ENCODE data around the gene CYP2F1. TPM values are rescaled to one million over a fixed set of nuclear protein-coding genes. Genes with fewer than 3 reads are reported as not detected.
A peak's percentile ranks its signal among the peaks of the same experiment; 100 is the strongest.

CYP2F1 gene
- polyA plus RNA-seq, 2 of the 4 experiments (the other 2 are of a cell fraction), result not detected

GRCh38 chr19:41089959-41090358, 24.3 kb upstream of the CYP2F1 start:
- CTCF ChIA-PET, result interaction anchor here (0.6 to 1.7 kb wide), 3 partner anchors 134 to 263 kb away, joined by 3 to 4 read pairs (median 3); no protein-coding TSS in a partner anchor
- POLR2A ChIA-PET, result interaction anchor here (0.7 kb wide), 1 partner anchor 393 kb away, joined by 6 read pairs; no protein-coding TSS in a partner anchor

GRCh38 chr19:41095703-41096102, 18.5 kb upstream of the CYP2F1 start:
- DNase-seq (ENCODE audit: low read depth in 1 of 2, low spot score in 1 of 2), result no peak
- no peaks in the 10 kb centered on the region for H3K4me1 ChIP-seq
- H3K27ac ChIP-seq, result no peak overlapping the region
- no peak overlapping the region for H3K4me2 ChIP-seq
- ChIA-PET CTCF (interaction anchor here (0.8 to 1.9 kb wide), 5 partner anchors 13 to 109 kb away, joined by 3 to 5 read pairs (median 4); no protein-coding TSS in a partner anchor), POLR2A (no interaction called here)
- no peak overlapping the region for H3K4me3 ChIP-seq
- H3K9me3 ChIP-seq, result peaks cover 38% of the 10 kb centered on the region
- ATAC-seq, result no peak; a peak in 1 of 6 replicates
- WGBS (ENCODE audit: missing lambda C conversion rate), result 73% methylated on average over 12 of the region's 15 CpGs
- no peak for FAIRE-seq
- TF ChIP-seq HMGXB4 (CRISPR knock-in tag; IDR thresholded peaks at IDR 0.05; ENCODE audit: borderline replicate concordance), result no peak
- TF ChIP-seq CBX2 (IDR thresholded peaks at IDR 0.05; ENCODE audit: borderline replicate concordance, low read depth), result no peak
- no peak for TF ChIP-seq HDAC2 (IDR thresholded peaks at IDR 0.05)
- TF ChIP-seq EP300 (IDR thresholded peaks at IDR 0.05), result no peak
- TF ChIP-seq MYC (IDR thresholded peaks at IDR 0.05; ENCODE audit: borderline replicate concordance, low read length), result no peak
- no peak for TF ChIP-seq E2F6 (IDR thresholded peaks at IDR 0.05; ENCODE audit: borderline replicate concordance, low read depth)
- TF ChIP-seq MAFK (IDR thresholded peaks at IDR 0.05; ENCODE audit: partially characterized antibody), result no peak
- no peak for TF ChIP-seq HEYL (CRISPR knock-in tag; IDR thresholded peaks at IDR 0.05)
- TF ChIP-seq HOXB5 (CRISPR knock-in tag; IDR thresholded peaks at IDR 0.05), result no peak
- TF ChIP-seq JUN (IDR thresholded peaks at IDR 0.05), result no peak
- TF ChIP-seq JUNB (IDR thresholded peaks at IDR 0.05), result no peak
- TF ChIP-seq TFCP2L1 (CRISPR knock-in tag; IDR thresholded peaks at IDR 0.05), result no peak
- TF ChIP-seq CTCF (IDR thresholded peaks at IDR 0.05), result no peak
- TF ChIP-seq BHLHE40 (IDR thresholded peaks at IDR 0.05; ENCODE audit: low read depth, low read length), result no peak
- no peak for TF ChIP-seq POLR2AphosphoS2 (conservative IDR thresholded peaks at IDR 0.05; ENCODE audit: low read length)
- no peak for TF ChIP-seq RAD21 (conservative IDR thresholded peaks at IDR 0.05 in 1 of 2, IDR thresholded peaks at IDR 0.05 in 1 of 2)
- no peak for TF ChIP-seq ZC3H11A (IDR thresholded peaks at IDR 0.05)

More at GRCh38 chr19:41089959-41090358, 24.3 kb upstream of the CYP2F1 start:
- Histone ChIP-seq H3K4me3 (peak overlapping the region; percentile 33; the same call in 2 of the 3 replicates), H3K4me2 (peak overlapping the region; percentile 74), H3K27ac (no peak overlapping the region), H3K9me3 (peaks cover 2% of the 10 kb centered on the region; the same call in 1 of the 3 replicates), H3K4me1 (peaks cover 6% of the 10 kb centered on the region; the same call in 2 of the 3 replicates)
- DNase-seq (ENCODE audit: low read depth in 1 of 2, low spot score in 1 of 2) (peak in 1 of 2 experiments; percentile 25), FAIRE-seq (no peak), ATAC-seq (peak in 1 of 2 experiments; percentile 38; a peak in 3 of 6 replicates)
- TF ChIP-seq EHF (CRISPR knock-in tag; IDR thresholded peaks at IDR 0.05) (no peak), HOXA7 (CRISPR knock-in tag; IDR thresholded peaks at IDR 0.05) (no peak), KDM1A (IDR thresholded peaks at IDR 0.05; ENCODE audit: low read depth) (no peak), FOSB (CRISPR knock-in tag; IDR thresholded peaks at IDR 0.05) (no peak), CHD2 (IDR thresholded peaks at IDR 0.05; ENCODE audit: low read length, partially characterized antibody) (no peak), POLR2A (IDR thresholded peaks at IDR 0.05; ENCODE audit: low read length) (no peak), NR3C1 (IDR thresholded peaks at IDR 0.05) (no peak), HMGXB4 (CRISPR knock-in tag; IDR thresholded peaks at IDR 0.05; ENCODE audit: borderline replicate concordance) (no peak), HDAC2 (IDR thresholded peaks at IDR 0.05) (no peak), HOXB13 (CRISPR knock-in tag; IDR thresholded peaks at IDR 0.05; ENCODE audit: low read depth) (no peak), NFE2L2 (conservative IDR thresholded peaks at IDR 0.05; ENCODE audit: low read length) (no peak), SREBF2 (IDR thresholded peaks at IDR 0.05) (no peak), MYC (IDR thresholded peaks at IDR 0.05; ENCODE audit: borderline replicate concordance, low read length) (no peak), RCOR1 (IDR thresholded peaks at IDR 0.05; ENCODE audit: low read depth, low read length) (no peak), TP53 (CRISPR knock-in tag; IDR thresholded peaks at IDR 0.05) (no peak), USF2 (IDR thresholded peaks at IDR 0.05) (no peak), ELK1 (IDR thresholded peaks at IDR 0.05; ENCODE audit: low read depth, low read length) (no peak)
- 5% methylated on average over 26 of the region's 32 CpGs for WGBS (ENCODE audit: missing lambda C conversion rate)

Measured in A549 (cell line).